ENCODE measurements around the gene APBA2. TPM values are rescaled to one million over a fixed set of nuclear protein-coding genes. Genes with fewer than 3 reads are reported as not detected.
"Not testable (repeated sequence)": the region's sequence is repeated elsewhere in the genome, so short reads cannot be mapped to it uniquely, and the experiment has no call there.

APBA2 gene
- total and polyA plus RNA-seq, 4 donors, result 0.41 to 2.1 (median 1.9) TPM

DNA sequence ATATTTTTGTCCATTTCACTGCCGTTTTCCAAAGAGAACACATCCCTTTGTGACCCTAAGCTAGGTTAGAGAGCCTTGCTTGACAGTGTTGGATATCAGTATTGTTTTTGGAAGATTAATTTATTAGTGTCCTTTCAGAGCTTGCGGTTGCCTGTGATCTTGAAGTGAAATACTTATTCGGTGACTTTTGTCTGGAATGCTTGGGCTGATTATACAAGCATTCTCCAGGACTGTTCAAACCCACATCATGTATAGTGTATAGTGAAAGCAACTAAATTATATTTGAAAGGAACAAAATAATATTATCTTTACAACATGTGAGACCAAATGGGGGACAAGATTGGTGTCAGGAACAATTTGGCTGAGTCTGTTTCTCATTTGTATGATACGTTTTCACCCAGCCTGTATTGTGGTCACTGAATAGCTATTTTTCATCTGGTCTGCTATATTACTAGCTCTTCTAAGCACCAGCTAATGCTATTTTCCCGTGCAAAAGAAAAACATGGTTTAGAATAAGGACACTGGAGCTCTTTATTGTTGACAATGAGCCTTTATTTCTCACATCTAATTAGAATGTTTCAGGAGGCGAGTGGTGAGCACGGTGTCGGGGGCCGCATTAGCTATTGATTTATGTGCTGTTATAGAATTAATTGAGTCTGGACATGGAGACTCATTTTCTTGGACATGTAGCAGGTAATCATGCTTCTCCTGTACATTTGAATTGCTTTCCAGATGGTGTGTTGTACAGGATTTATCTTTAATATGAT lies 158.1 kb downstream of the APBA2 start:
- Histone ChIP-seq H3K27ac (ENCODE audit: low read depth in 1 of 2, low read length in 2 of 2) (no peak overlapping the region), H3K4me1 (ENCODE audit: control insufficient read depth in 1 of 2, insufficient read depth in 2 of 2, low read length in 2 of 2) (no peaks in the 10 kb centered on the region), H3K36me3 (ENCODE audit: control insufficient read depth in 1 of 2, insufficient read depth in 2 of 2, low read length in 1 of 2) (no peaks in the 10 kb centered on the region), H3K9me3 (ENCODE audit: control insufficient read depth, low read length) (no peaks in the 10 kb centered on the region), H3K4me3 (ENCODE audit: low read length in 2 of 2) (no peak overlapping the region), H3K27me3 (ENCODE audit: control insufficient read depth in 1 of 2, insufficient read depth in 2 of 2, low read length in 1 of 2) (no peaks in the 10 kb centered on the region)
- intact Hi-C loops (cut with DNase I), result no loop called here
- WGBS, 2 donors, result 33 to 35% methylated on average over 9 of the region's 9 CpGs
- DNase-seq, result no peak
- no peak for ATAC-seq (ENCODE audit: low FRiP score)

DNA sequence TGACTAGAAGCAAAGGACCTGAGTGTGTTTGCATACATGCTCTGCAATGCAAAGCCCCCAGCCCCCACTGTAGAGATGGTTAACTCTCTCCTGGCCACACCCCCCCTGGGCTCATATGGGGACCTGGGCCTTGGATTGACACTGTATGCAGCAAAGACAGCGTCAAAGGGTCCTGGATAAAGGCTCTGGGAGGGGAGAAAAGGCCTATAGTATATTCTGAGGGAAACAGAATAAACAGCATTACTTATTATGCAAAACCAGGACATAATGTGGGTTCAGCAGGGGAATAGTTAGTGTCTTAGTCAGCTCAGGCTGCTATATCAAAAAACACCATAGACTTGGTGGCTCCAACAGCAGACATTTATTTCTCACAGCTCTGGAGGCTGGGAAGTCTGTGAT lies 158.7 kb downstream of the APBA2 start:
- no peaks in the 10 kb centered on the region for H3K27me3 ChIP-seq (ENCODE audit: control insufficient read depth in 1 of 2, insufficient read depth in 2 of 2, low read length in 1 of 2)
- H3K27ac ChIP-seq (ENCODE audit: low read depth in 1 of 2, low read length in 2 of 2), result no peak overlapping the region
- intact Hi-C loops (cut with DNase I), result no loop called here
- ATAC-seq (ENCODE audit: low FRiP score) (no peak), DNase-seq (no peak)
- H3K4me1 ChIP-seq (ENCODE audit: control insufficient read depth in 1 of 2, insufficient read depth in 2 of 2, low read length in 2 of 2), result no peaks in the 10 kb centered on the region
- WGBS, 2 donors, result 78 to 87% methylated on average over 1 of the region's 1 CpG
- no peak overlapping the region for H3K4me3 ChIP-seq (ENCODE audit: low read length in 2 of 2)
- H3K9me3 ChIP-seq (ENCODE audit: control insufficient read depth, low read length), result no peaks in the 10 kb centered on the region
- H3K36me3 ChIP-seq (ENCODE audit: control insufficient read depth in 1 of 2, insufficient read depth in 2 of 2, low read length in 1 of 2), result no peaks in the 10 kb centered on the region

DNA sequence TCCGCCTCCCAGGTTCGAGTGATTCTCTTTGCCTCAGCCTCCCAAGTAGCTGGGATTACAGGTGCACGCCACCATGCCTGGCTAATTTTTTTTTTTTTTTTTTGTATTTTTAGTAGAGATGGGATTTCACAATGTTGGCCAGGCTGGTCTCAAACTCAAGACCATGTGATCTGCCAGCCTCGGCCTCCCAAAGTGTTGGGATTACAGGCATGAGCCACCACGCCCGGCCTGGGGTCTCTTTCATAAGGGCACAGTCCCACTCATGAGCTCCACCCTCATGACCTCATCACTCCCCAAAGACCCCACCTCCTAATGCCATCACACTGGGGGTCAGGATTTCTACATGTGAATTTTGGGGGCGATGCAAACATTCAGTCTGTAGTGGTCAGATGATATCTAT lies 159.4 kb downstream of the APBA2 start:
- H3K9me3 ChIP-seq (ENCODE audit: control insufficient read depth, low read length); DNase-seq; H3K4me3 ChIP-seq (ENCODE audit: low read length in 2 of 2); H3K36me3 ChIP-seq (ENCODE audit: control insufficient read depth in 1 of 2, insufficient read depth in 2 of 2, low read length in 1 of 2); H3K27ac ChIP-seq (ENCODE audit: low read depth in 1 of 2, low read length in 2 of 2); H3K27me3 ChIP-seq (ENCODE audit: control insufficient read depth in 1 of 2, insufficient read depth in 2 of 2, low read length in 1 of 2); H3K4me1 ChIP-seq (ENCODE audit: control insufficient read depth in 1 of 2, insufficient read depth in 2 of 2, low read length in 2 of 2); intact Hi-C loops (cut with DNase I); ATAC-seq (ENCODE audit: low FRiP score): not testable (repeated sequence)
- 97 to 98% methylated on average over 7 of the region's 7 CpGs for WGBS, 2 donors

DNA sequence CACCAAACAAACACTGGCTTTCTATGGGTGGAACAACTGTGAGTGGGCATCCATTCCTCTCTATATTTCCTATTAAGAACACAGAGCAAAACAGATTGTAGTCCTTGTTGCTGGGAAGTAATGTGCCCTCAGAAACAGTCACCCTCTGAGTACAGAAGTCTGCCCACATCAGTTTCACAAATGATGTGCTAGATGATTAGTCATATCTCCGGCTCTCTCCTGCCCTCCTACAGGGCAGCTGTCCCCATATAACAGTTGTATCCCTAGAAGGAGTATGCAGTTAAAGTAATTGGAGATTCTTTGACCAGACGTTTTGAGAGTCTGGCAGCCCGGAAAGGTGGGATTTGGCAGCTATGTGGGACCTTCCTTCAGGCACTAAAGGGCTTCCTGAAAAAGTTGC lies 159.9 kb downstream of the APBA2 start:
- 77% methylated on average over 3 of the region's 3 CpGs for WGBS, 2 donors
- Histone ChIP-seq H3K4me1 (ENCODE audit: control insufficient read depth in 1 of 2, insufficient read depth in 2 of 2, low read length in 2 of 2) (no peaks in the 10 kb centered on the region), H3K27ac (ENCODE audit: low read depth in 1 of 2, low read length in 2 of 2) (no peak overlapping the region), H3K36me3 (ENCODE audit: control insufficient read depth in 1 of 2, insufficient read depth in 2 of 2, low read length in 1 of 2) (no peaks in the 10 kb centered on the region), H3K4me3 (ENCODE audit: low read length in 2 of 2) (no peak overlapping the region), H3K27me3 (ENCODE audit: control insufficient read depth in 1 of 2, insufficient read depth in 2 of 2, low read length in 1 of 2) (no peaks in the 10 kb centered on the region), H3K9me3 (ENCODE audit: control insufficient read depth, low read length) (no peaks in the 10 kb centered on the region)
- ATAC-seq (ENCODE audit: low FRiP score) (no peak), DNase-seq (no peak)
- intact Hi-C loops (cut with DNase I), result no loop called here

DNA sequence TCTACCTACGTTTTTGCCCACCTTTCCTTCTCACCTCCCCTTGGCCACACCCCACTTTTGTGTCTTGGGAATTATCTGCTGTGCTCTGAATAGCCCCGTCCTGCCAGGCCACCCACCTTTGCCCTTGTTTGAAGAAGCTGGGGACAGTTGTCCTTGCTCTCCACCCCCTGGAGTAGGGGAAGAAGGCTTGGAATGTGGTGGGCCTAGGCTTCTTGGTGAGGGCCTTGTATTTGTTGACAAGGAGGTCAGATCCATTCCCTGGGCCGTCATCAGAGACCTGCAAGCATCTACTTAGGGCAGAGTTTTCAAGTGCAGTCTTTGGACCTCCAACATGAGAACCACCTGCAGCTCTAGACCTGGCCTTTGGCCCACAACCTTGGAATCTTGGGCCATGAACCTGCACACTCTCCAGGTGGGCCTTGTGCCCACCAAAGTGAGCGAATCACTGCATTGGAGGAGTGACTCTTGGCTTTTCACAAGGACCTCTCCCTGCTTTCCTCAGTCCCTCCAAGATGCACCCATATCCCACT lies 160.6 kb downstream of the APBA2 start:
- H3K36me3 ChIP-seq (ENCODE audit: control insufficient read depth in 1 of 2, insufficient read depth in 2 of 2, low read length in 1 of 2), result no peaks in the 10 kb centered on the region
- no peaks in the 10 kb centered on the region for H3K27me3 ChIP-seq (ENCODE audit: control insufficient read depth in 1 of 2, insufficient read depth in 2 of 2, low read length in 1 of 2)
- DNase-seq, result no peak
- no peaks in the 10 kb centered on the region for H3K4me1 ChIP-seq (ENCODE audit: control insufficient read depth in 1 of 2, insufficient read depth in 2 of 2, low read length in 2 of 2)
- WGBS, 2 donors, result 90% methylated on average over 4 of the region's 4 CpGs
- intact Hi-C loops (cut with DNase I), result no loop called here
- H3K27ac ChIP-seq (ENCODE audit: low read depth in 1 of 2, low read length in 2 of 2), result no peak overlapping the region
- H3K9me3 ChIP-seq (ENCODE audit: control insufficient read depth, low read length), result no peaks in the 10 kb centered on the region
- no peak overlapping the region for H3K4me3 ChIP-seq (ENCODE audit: low read length in 2 of 2)
- ATAC-seq (ENCODE audit: low FRiP score), result no peak

DNA sequence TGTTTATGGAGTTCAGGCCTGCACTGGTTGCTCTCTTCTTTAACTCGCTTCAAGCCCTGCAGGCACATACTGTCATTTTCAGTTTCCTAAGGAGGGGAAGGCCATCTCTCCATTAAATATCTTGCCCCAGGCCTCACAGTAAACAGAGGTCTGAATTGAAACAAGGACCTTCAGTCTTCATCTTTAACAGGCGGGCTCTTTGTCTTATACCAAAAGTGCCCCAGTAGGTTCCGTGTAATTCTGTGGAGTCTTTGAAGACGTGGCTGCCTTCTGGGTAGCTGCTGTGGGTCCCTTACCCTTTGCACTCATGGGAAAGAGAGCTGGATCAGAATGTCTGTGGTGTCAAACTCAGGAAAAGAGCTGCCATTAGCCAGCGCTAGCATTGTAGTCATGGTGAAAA lies 161.2 kb downstream of the APBA2 start:
- WGBS, 2 donors, result 98 to 99% methylated on average over 5 of the region's 5 CpGs
- intact Hi-C loops (cut with DNase I), result no loop called here
- Histone ChIP-seq H3K27ac (ENCODE audit: low read depth in 1 of 2, low read length in 2 of 2) (no peak overlapping the region), H3K9me3 (ENCODE audit: control insufficient read depth, low read length) (no peaks in the 10 kb centered on the region), H3K27me3 (ENCODE audit: control insufficient read depth in 1 of 2, insufficient read depth in 2 of 2, low read length in 1 of 2) (no peaks in the 10 kb centered on the region), H3K4me3 (ENCODE audit: low read length in 2 of 2) (no peak overlapping the region), H3K4me1 (ENCODE audit: control insufficient read depth in 1 of 2, insufficient read depth in 2 of 2, low read length in 2 of 2) (no peaks in the 10 kb centered on the region), H3K36me3 (ENCODE audit: control insufficient read depth in 1 of 2, insufficient read depth in 2 of 2, low read length in 1 of 2) (no peaks in the 10 kb centered on the region)
- ATAC-seq (ENCODE audit: low FRiP score) (no peak), DNase-seq (no peak)

DNA sequence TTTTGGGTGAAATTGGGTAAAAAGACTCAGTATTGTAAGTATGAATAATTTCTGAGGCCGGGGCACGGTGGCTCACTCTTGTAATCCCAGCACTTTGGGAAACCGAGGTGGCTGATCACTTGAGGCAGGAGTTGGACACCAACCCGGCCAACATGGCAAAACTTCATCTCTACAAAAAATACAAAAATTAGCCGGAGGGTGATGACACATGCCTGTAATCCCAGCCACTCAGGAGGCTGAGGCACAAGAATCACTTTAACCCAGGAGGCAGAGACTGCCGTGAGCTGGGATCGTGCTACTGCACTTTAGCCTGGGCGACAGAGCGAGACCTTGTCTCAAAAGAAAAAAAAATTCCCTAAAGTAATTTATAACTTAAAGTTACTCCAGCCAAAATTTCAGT lies 162.2 kb downstream of the APBA2 start:
- DNase-seq (no peak), ATAC-seq (ENCODE audit: low FRiP score) (no peak)
- WGBS, 2 donors, result 93 to 96% methylated on average over 9 of the region's 9 CpGs
- no peak overlapping the region for H3K4me3 ChIP-seq (ENCODE audit: low read length in 2 of 2)
- no peaks in the 10 kb centered on the region for H3K36me3 ChIP-seq (ENCODE audit: control insufficient read depth in 1 of 2, insufficient read depth in 2 of 2, low read length in 1 of 2)
- no peaks in the 10 kb centered on the region for H3K4me1 ChIP-seq (ENCODE audit: control insufficient read depth in 1 of 2, insufficient read depth in 2 of 2, low read length in 2 of 2)
- H3K27ac ChIP-seq (ENCODE audit: low read depth in 1 of 2, low read length in 2 of 2), result no peak overlapping the region
- intact Hi-C loops (cut with DNase I), result no loop called here
- H3K9me3 ChIP-seq (ENCODE audit: control insufficient read depth, low read length), result peaks cover under 1% of the 10 kb centered on the region
- H3K27me3 ChIP-seq (ENCODE audit: control insufficient read depth in 1 of 2, insufficient read depth in 2 of 2, low read length in 1 of 2), result no peaks in the 10 kb centered on the region

DNA sequence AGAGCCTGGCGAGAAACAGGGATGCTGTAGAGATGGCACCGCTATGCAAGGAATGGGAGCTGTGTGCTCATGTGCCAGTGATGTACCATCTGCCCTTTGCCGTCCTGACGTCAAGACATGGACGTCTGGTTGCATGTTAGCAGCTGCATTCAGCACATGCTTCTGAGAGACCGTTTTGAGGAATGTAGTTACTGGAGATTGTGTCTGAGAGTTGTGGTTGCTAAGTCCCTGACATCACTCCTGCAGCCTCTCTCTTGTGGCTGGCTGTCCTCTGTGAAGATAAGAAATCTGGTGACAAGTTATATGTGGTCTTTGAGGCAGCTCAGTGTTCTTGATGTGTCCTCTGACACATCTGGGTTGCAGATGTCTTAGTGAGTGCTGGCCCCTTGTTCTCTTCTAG lies 165.1 kb downstream of the APBA2 start:
- intact Hi-C loops (cut with DNase I), result no loop called here
- H3K36me3 ChIP-seq (ENCODE audit: control insufficient read depth in 1 of 2, insufficient read depth in 2 of 2, low read length in 1 of 2), result no peaks in the 10 kb centered on the region
- H3K27ac ChIP-seq (ENCODE audit: low read depth in 1 of 2, low read length in 2 of 2), result no peak overlapping the region
- H3K27me3 ChIP-seq (ENCODE audit: control insufficient read depth in 1 of 2, insufficient read depth in 2 of 2, low read length in 1 of 2), result no peaks in the 10 kb centered on the region
- WGBS, 2 donors, result 39 to 47% methylated on average over 6 of the region's 6 CpGs
- DNase-seq, result no peak
- no peaks in the 10 kb centered on the region for H3K4me1 ChIP-seq (ENCODE audit: control insufficient read depth in 1 of 2, insufficient read depth in 2 of 2, low read length in 2 of 2)
- peaks cover 2% of the 10 kb centered on the region for H3K9me3 ChIP-seq (ENCODE audit: control insufficient read depth, low read length)
- no peak overlapping the region for H3K4me3 ChIP-seq (ENCODE audit: low read length in 2 of 2)
- no peak for ATAC-seq (ENCODE audit: low FRiP score)

DNA sequence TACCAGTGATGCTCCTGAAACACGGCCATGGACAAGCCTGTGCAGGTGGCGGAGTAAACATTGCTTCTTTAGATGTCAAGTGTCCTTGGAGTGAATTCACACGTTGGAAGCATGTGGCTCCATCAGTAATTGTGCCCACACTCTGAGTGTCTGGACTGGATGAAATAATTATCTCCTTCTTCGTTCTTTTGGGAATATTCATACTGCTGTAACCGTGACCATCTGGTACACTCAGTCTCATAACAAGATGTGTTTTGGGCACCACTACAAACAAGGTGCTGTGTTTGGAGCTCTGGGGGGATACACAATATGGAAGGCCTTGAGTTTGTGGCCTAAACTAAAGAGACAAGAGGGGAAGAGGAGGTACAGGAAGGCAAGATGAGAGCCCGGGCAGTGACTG lies 165.6 kb downstream of the APBA2 start:
- DNase-seq (no peak), ATAC-seq (ENCODE audit: low FRiP score) (no peak)
- no peaks in the 10 kb centered on the region for H3K36me3 ChIP-seq (ENCODE audit: control insufficient read depth in 1 of 2, insufficient read depth in 2 of 2, low read length in 1 of 2)
- 72 to 77% methylated on average over 6 of the region's 6 CpGs for WGBS, 2 donors
- no peak overlapping the region for H3K4me3 ChIP-seq (ENCODE audit: low read length in 2 of 2)
- peaks cover 2% of the 10 kb centered on the region for H3K9me3 ChIP-seq (ENCODE audit: control insufficient read depth, low read length)
- intact Hi-C loops (cut with DNase I), result no loop called here
- no peaks in the 10 kb centered on the region for H3K4me1 ChIP-seq (ENCODE audit: control insufficient read depth in 1 of 2, insufficient read depth in 2 of 2, low read length in 2 of 2)
- no peaks in the 10 kb centered on the region for H3K27me3 ChIP-seq (ENCODE audit: control insufficient read depth in 1 of 2, insufficient read depth in 2 of 2, low read length in 1 of 2)
- no peak overlapping the region for H3K27ac ChIP-seq (ENCODE audit: low read depth in 1 of 2, low read length in 2 of 2)
